ENCODE measurements around the gene GULP1. TPM values are rescaled to one million over a fixed set of nuclear protein-coding genes. Genes with fewer than 3 reads are reported as not detected.

GULP1 gene
- total RNA-seq, 4 donors from 2014 or later = 6.4 to 44.1 (median 25.4) TPM

DNA sequence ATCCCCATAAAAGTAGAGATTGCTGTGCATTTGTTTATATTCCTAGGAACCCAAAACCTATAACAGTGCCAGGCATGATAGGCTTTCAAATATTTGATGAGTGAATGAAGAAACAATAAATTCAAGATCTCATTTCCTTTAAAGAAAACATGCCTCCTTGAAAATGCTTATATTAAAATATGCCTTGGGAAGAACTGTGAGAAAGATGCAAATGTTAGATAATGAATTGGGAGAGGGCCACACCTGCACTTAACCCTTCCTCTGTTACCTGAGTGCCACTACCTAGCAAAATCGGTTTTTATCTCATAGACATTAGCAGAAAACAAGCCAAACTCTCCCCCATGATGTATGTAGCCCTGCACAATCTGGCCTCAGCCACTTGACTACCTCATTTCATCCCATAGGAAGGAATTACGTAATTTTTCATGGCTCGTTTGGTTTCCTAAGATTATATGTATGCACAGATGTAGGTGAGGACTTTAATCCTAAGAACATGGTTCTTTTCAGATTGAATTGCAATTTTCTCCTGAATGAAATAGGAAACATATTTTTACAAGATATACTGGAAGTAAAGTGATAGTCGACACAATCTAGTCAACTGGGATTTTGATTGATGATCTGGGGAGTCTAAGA is 25.2 kb downstream of the GULP1 start:
- Histone ChIP-seq H3K27ac (no peak overlapping the region), H3K4me1 (peaks cover 0 to under 1% (median 0%) of the 10 kb centered on the region in 4 donors), H3K9me3 (peaks cover 6 to 8% of the 10 kb centered on the region in 2 donors), H3K27me3 (peaks cover 21% of the 10 kb centered on the region), H3K4me3 (no peak overlapping the region), H3K36me3 (no peaks in the 10 kb centered on the region)
- WGBS, 2 donors (ENCODE audit: low coverage in 1 of 2) = 69 to 89% methylated on average over 4 of the region's 4 CpGs
- intact Hi-C loops (cut with DNase I; ENCODE audit: low total_unique reads) = no loop called here
- in situ Hi-C loops (cut with MboI; ENCODE audit: low pct_ligation_motif_present in 1 of 4, low pct_unique_long_range_greater_than_20kb in 1 of 4, low sequenced_read_pairs in 3 of 4) = no loop called here
- DNase-seq = no peak
- no peak for TF ChIP-seq POLR2A (IDR thresholded peaks at IDR 0.05)

DNA sequence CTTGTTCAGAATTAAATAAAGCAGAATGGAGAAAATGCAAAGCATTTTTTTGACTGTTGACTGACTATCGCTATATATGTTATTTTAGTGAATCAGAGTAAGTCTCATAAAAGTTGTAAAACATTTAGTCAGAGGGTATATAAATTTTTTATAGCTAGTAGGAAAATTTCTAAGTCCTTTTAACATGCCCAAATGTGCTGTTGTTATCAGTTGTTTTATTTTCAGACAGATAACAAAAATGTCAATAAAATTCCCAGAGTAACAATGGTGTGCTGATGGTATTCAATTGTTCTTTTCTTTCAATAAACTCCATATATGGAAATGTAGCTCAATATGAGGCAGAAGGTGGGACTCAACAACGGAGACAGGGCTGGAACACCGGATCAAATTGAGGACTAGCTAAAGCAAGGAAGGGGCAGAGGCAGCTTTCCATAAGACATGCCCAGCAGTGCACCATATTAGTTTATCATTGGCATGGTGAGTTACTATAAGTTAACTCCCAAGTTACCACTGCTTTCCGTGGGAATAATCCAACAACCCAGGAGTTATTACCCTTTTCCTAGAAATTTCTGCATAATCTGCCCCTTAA is 26.6 kb downstream of the GULP1 start:
- intact Hi-C loops (cut with DNase I; ENCODE audit: low total_unique reads) (no loop called here), in situ Hi-C loops (cut with MboI; ENCODE audit: low pct_ligation_motif_present in 1 of 4, low pct_unique_long_range_greater_than_20kb in 1 of 4, low sequenced_read_pairs in 3 of 4) (no loop called here)
- Histone ChIP-seq H3K4me1 (peaks cover 0 to 13% (median 1%) of the 10 kb centered on the region in 4 donors), H3K4me3 (no peak overlapping the region), H3K27me3 (peaks cover 21% of the 10 kb centered on the region), H3K9me3 (peaks cover 6 to 8% of the 10 kb centered on the region in 2 donors), H3K36me3 (no peaks in the 10 kb centered on the region), H3K27ac (no peak overlapping the region)
- no peak for DNase-seq
- TF ChIP-seq, protein P1, sequence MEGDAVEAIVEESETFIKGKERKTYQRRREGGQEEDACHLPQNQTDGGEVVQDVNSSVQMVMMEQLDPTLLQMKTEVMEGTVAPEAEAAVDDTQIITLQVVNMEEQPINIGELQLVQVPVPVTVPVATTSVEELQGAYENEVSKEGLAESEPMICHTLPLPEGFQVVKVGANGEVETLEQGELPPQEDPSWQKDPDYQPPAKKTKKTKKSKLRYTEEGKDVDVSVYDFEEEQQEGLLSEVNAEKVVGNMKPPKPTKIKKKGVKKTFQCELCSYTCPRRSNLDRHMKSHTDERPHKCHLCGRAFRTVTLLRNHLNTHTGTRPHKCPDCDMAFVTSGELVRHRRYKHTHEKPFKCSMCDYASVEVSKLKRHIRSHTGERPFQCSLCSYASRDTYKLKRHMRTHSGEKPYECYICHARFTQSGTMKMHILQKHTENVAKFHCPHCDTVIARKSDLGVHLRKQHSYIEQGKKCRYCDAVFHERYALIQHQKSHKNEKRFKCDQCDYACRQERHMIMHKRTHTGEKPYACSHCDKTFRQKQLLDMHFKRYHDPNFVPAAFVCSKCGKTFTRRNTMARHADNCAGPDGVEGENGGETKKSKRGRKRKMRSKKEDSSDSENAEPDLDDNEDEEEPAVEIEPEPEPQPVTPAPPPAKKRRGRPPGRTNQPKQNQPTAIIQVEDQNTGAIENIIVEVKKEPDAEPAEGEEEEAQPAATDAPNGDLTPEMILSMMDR (IDR thresholded peaks at IDR 0.05) = no peak
- TF ChIP-seq EP300 (IDR thresholded peaks at IDR 0.05; ENCODE audit: low read depth) = no peak
- no peak for TF ChIP-seq POLR2AphosphoS5 (IDR thresholded peaks at IDR 0.05)
- TF ChIP-seq POLR2A (IDR thresholded peaks at IDR 0.05) = no peak
- WGBS, 2 donors (ENCODE audit: low coverage in 1 of 2) = 54 to 55% methylated on average over 4 of the region's 4 CpGs

DNA sequence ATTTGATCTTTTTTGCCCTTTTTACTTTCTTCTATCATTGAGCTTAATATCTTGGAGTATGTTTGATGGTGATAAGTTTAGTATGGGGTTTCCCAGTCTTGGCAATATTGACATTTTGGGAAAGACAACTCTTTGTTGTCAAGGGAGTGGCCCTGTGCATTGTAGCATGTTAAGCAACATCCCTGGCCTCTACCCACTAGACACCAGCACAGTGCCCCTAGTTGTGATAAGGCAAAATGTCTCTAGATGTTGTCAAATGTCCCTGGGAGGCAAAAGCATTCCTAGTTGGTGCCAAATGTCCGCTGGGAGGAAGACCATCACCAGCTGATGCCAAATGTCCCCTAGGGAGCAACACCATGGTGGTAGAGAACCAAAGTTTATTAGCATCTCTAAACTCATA is 28.2 kb downstream of the GULP1 start:
- no peaks in the 10 kb centered on the region for H3K36me3 ChIP-seq
- peaks cover 0 to 22% (median 1%) of the 10 kb centered on the region in 4 donors for H3K4me1 ChIP-seq
- DNase-seq = no peak
- H3K27ac ChIP-seq = no peak overlapping the region
- peaks cover 0 to 8% of the 10 kb centered on the region in 2 donors for H3K9me3 ChIP-seq
- no peak overlapping the region for H3K4me3 ChIP-seq
- WGBS, 2 donors (ENCODE audit: low coverage in 1 of 2) = 88% methylated on average over 1 of the region's 1 CpG; no CpG with 5 or more reads in 1 of the 2 donors
- intact Hi-C loops (cut with DNase I; ENCODE audit: low total_unique reads) (no loop called here), in situ Hi-C loops (cut with MboI; ENCODE audit: low pct_ligation_motif_present in 1 of 4, low pct_unique_long_range_greater_than_20kb in 1 of 4, low sequenced_read_pairs in 3 of 4) (no loop called here)
- H3K27me3 ChIP-seq = peaks cover 21% of the 10 kb centered on the region
- TF ChIP-seq EP300 (IDR thresholded peaks at IDR 0.05; ENCODE audit: low read depth) (no peak), POLR2A (IDR thresholded peaks at IDR 0.05) (no peak), POLR2AphosphoS5 (IDR thresholded peaks at IDR 0.05) (no peak)
- TF ChIP-seq, protein P1 (IDR thresholded peaks at IDR 0.05) = no peak

DNA sequence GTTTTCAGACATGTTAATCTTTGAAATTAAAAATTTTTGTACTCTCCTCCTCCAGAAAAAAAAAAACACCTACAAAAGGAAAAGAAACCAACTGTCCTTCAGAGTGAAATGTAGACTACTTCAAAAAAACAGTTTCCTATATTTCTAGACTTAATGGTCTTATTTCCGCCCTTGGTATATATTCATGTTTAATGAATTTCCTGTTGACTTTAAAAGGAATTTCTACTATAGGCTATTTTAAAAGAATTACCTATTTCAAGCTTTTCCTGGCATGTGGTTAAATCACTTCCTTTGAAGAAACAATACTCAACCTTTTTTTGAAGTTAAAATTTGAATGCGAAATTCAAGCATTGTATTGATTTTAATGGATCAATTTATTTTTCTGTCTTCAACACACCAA is 29.2 kb downstream of the GULP1 start:
- in situ Hi-C loops (cut with MboI; ENCODE audit: low pct_ligation_motif_present in 1 of 4, low pct_unique_long_range_greater_than_20kb in 1 of 4, low sequenced_read_pairs in 3 of 4) = no loop called here
- 82 to 84% methylated on average over 2 of the region's 2 CpGs for WGBS, 2 donors (ENCODE audit: low coverage in 1 of 2)

More for the DNA sequence above, 29.2 kb downstream of the GULP1 start:
- Histone ChIP-seq H3K9me3 (peaks cover 0 to 6% of the 10 kb centered on the region in 2 donors), H3K27ac (no peak overlapping the region), H3K4me1 (peaks cover 0 to 22% (median 1%) of the 10 kb centered on the region in 4 donors), H3K27me3 (peaks cover 17% of the 10 kb centered on the region), H3K4me3 (no peak overlapping the region), H3K36me3 (no peaks in the 10 kb centered on the region)
- intact Hi-C loops (cut with DNase I; ENCODE audit: low total_unique reads) = no loop called here
- TF ChIP-seq EP300 (IDR thresholded peaks at IDR 0.05; ENCODE audit: low read depth) (no peak), POLR2AphosphoS5 (IDR thresholded peaks at IDR 0.05) (no peak), POLR2A (IDR thresholded peaks at IDR 0.05) (no peak)
- TF ChIP-seq, protein P1 (IDR thresholded peaks at IDR 0.05) = no peak
- DNase-seq = no peak
